Calu3 (cell line): ENCODE data around the gene NEU4. TPM values are rescaled to one million over a fixed set of nuclear protein-coding genes. Genes with fewer than 3 reads are reported as not detected.
"Not testable (repeated sequence)": the region's sequence is repeated elsewhere in the genome, so short reads cannot be mapped to it uniquely, and the experiment has no call there.

ENCODE experiments used
- BruUV-seq: library from RNA; stranded (reverse); fragments of 400-500 nt; replicated peaks from 2 replicates; lab custom pipeline; 2021; lab: Mats Ljungman, UMichigan
- CTCF ChIA-PET: fragments of 300-600 bp; sonication (Branson Sonifier 250); formaldehyde crosslinking; loops from one replicate; lab custom pipeline; 2022; ENCODE audit warnings: antibody characterized with exemption; lab: Charles Lee
- DNase-seq: peaks from one replicate; pipeline ENCODE4 v3.0.0; 2022
- H3K27ac Mint-ChIP-seq: one replicate; pipeline ENCODE4 v1.8.0; 2022; ENCODE audit warnings: mixed read lengths; ENCODE audit not compliant: unreplicated experiment
- H3K27me3 Mint-ChIP-seq: one replicate; pipeline ENCODE4 v1.8.0; 2022; ENCODE audit warnings: mixed read lengths; ENCODE audit not compliant: unreplicated experiment
- H3K36me3 Mint-ChIP-seq: one replicate; pipeline ENCODE4 v1.8.0; 2022; ENCODE audit warnings: mild to moderate bottlenecking, moderate library complexity, mixed read lengths; ENCODE audit not compliant: insufficient read depth, unreplicated experiment
- H3K4me1 Mint-ChIP-seq: one replicate; pipeline ENCODE4 v1.8.0; 2022; ENCODE audit warnings: mild to moderate bottlenecking, low read depth, mixed read lengths; ENCODE audit not compliant: unreplicated experiment
- H3K4me3 Mint-ChIP-seq: one replicate; pipeline ENCODE4 v1.8.0; 2022; ENCODE audit warnings: mild to moderate bottlenecking, low read depth, moderate library complexity, mixed read lengths; ENCODE audit not compliant: unreplicated experiment
- H3K9me3 Mint-ChIP-seq: one replicate; pipeline ENCODE4 v1.8.0; 2022; ENCODE audit warnings: low read depth, mixed read lengths; ENCODE audit not compliant: unreplicated experiment
- intact Hi-C: fragments of 100-400 bp; cut with micrococcal nuclease; formaldehyde crosslinking; loops from one replicate; pipeline ENCODE4 v1.10.0; 2022; ENCODE audit not compliant: unreplicated experiment
- total RNA-seq: library from RNA; stranded (reverse); gene quantifications from 2 replicates; pipeline ENCODE4 v1.2.3, GENCODE V29; 2022
- TF ChIP-seq, protein P1 (sequence below): fragments of 200-600 bp; IDR thresholded peaks from one replicate; pipeline ENCODE4 v1.8.0; 2022; ENCODE audit warnings: antibody characterized with exemption; ENCODE audit not compliant: unreplicated experiment

NEU4 gene
- total RNA-seq, 1 experiment from 2014 or later: 0.14 TPM

DNA sequence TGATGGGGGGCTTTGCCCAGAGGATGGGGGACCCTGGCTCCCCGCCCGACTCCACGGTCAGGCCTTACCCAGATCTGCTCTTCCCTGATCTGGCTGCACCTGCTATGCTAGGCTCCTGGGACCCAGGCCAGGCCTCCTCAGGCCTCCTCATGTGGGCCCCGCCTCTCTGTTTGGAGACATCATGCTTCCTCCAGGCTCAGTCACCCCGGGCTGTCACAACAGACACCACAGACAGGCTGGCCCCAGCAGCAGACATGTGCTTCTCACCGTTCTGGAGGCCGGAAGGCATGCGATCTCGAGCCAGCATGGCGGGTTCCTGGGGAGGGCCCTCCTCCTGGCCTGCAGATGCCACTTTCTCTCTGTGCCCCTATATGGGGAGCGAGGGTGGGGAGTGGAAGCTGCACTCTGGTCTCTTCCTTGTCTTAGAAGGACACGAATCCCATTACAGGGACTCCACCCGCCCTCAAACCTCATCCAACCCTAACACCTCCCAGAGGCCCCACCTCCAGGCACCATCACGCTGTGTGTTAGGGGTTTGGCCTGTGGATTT is 10.8 kb upstream of the NEU4 start:
- no peaks in the 10 kb centered on the region for H3K9me3 Mint-ChIP-seq
- CTCF ChIA-PET: no interaction called here
- H3K36me3 Mint-ChIP-seq: no peaks in the 10 kb centered on the region
- peaks cover 72% of the 10 kb centered on the region for H3K27me3 Mint-ChIP-seq
- no TSS peak for BruUV-seq
- no peaks in the 10 kb centered on the region for H3K4me1 Mint-ChIP-seq
- TF ChIP-seq, protein P1, sequence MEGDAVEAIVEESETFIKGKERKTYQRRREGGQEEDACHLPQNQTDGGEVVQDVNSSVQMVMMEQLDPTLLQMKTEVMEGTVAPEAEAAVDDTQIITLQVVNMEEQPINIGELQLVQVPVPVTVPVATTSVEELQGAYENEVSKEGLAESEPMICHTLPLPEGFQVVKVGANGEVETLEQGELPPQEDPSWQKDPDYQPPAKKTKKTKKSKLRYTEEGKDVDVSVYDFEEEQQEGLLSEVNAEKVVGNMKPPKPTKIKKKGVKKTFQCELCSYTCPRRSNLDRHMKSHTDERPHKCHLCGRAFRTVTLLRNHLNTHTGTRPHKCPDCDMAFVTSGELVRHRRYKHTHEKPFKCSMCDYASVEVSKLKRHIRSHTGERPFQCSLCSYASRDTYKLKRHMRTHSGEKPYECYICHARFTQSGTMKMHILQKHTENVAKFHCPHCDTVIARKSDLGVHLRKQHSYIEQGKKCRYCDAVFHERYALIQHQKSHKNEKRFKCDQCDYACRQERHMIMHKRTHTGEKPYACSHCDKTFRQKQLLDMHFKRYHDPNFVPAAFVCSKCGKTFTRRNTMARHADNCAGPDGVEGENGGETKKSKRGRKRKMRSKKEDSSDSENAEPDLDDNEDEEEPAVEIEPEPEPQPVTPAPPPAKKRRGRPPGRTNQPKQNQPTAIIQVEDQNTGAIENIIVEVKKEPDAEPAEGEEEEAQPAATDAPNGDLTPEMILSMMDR: no peak
- intact Hi-C loops: no loop called here
- no peak overlapping the region for H3K4me3 Mint-ChIP-seq
- no peak for DNase-seq
- no peak overlapping the region for H3K27ac Mint-ChIP-seq

DNA sequence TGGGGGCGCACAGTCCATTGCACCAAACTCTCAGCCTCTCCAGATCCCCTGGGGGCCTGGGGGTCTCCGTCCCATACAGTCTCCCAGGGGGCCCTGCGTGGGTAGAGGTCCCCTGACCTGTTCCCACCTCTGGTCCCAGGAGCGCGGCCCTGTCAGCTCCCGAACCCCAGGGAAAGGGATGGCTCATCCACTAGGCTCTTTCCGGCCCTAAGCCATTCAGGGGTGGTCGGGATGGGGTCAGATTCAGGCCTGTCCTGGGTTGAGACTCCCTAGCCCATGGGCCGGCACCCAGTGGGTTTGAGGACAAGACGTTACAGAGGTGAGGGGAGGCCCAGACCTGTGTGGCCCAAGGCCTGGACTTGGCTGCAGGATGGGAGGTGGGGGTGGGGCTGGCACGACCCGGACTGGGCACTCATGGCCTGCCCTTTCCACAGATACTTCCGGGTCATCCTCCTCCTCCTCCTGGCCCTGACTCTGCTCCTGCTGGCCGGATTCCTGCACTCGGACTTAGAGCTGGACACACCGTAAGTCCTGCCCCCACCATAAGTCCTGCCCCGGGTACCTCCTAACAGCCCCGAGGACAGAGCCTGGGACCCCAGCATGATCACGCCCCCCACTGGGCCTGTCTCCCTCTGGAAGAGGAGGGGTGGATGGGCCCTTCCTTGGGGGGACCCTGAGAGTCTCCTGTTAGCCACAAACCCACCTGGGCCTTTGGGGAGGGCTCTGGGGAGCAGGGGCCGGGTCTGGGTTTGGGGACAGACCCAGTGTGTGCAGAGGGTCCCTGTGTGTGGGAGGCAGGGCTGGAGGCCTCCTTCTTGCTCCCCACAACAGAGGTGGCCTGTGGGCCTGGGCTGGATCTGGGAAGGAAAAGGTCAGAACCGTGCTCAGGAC is 10.1 kb upstream of the NEU4 start:
- Mint-ChIP-seq H3K4me1 (no peaks in the 10 kb centered on the region), H3K9me3 (no peaks in the 10 kb centered on the region)
- CTCF ChIA-PET: no interaction called here

DNA sequence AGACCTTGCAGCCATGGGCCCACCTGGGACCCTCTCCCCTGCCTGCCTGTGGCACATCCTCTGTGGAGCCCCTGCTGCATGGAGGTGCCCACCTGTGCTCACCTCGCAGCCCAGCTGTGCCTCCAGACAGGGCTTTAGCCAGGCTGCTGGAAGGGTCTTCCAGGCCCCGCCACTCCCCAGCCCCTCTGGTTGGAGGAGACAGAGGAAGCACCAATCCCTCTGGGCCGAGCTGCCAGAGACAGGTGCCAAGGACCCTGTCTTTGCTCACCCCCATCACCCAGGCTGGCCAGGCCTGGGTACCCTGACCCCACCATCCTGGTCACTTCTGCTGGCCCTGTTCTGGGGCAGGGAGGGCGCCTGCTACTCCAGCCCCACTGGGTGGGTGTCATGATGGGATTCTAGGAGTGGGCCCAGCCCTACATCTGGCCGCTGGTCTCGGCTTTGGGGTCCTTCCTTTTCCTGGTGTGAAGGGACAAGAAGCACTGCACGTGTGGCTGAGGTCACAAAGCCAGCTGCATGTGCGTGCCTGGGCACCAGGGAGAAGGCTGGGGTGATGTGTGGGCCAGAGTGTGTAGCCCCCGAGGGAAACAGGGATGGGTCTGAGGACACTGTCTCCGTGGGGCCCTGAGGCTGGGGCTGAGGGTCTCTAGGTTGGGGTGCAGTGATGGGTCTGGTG is 9.3 kb upstream of the NEU4 start:
- TF ChIP-seq, protein P1: no peak
- DNase-seq: no peak
- Mint-ChIP-seq H3K4me1 (no peaks in the 10 kb centered on the region), H3K27ac (no peak overlapping the region), H3K36me3 (no peaks in the 10 kb centered on the region), H3K4me3 (no peak overlapping the region), H3K9me3 (no peaks in the 10 kb centered on the region), H3K27me3 (peaks cover 73% of the 10 kb centered on the region)
- BruUV-seq: no TSS peak
- intact Hi-C loops: no loop called here
- CTCF ChIA-PET: no interaction called here

More for the DNA sequence above, 10.1 kb upstream of the NEU4 start:
- no peak overlapping the region for H3K27ac Mint-ChIP-seq
- DNase-seq: no peak
- peaks cover 72% of the 10 kb centered on the region for H3K27me3 Mint-ChIP-seq
- H3K36me3 Mint-ChIP-seq: no peaks in the 10 kb centered on the region
- intact Hi-C loops: no loop called here
- no peak overlapping the region for H3K4me3 Mint-ChIP-seq
- BruUV-seq: no TSS peak
- TF ChIP-seq, protein P1: no peak

DNA sequence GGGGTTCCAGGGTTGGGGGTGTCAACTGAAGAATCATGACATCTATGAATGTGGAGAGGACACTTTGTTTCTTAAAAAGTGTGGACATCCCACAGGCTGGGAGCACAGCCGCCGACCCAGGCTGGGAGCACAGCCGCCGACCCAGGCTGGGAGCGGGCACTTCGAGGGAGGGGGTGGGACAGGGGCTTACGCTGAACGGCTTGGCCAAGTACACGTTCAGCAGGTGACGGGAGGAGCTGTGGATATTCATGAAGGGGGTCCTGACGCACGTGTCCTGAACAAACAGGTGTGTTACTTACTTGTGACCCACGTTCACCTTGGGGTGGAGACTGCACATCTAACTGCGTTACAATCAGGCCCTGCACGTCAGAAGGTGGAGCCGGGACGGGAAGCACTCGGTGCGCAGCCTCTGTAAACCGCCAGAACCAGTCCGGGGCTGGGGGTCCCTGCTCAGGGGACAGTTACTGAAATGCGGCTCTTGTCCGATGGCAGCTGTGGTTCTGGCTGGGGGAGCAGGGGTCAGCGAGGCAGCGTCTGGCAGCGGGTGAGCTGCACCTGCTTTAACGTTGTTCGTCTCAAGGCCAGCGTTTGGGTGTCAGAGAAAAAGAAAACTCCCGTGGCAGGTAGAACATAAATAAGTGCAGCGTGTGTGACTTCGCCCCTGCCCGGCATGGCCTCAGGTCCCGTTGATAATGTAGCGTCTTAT is 8.6 kb upstream of the NEU4 start:
- BruUV-seq, H3K27ac Mint-ChIP-seq, intact Hi-C loops, CTCF ChIA-PET, DNase-seq, H3K9me3 Mint-ChIP-seq, H3K4me3 Mint-ChIP-seq, H3K4me1 Mint-ChIP-seq, H3K36me3 Mint-ChIP-seq: not testable (repeated sequence)
- peaks cover 69% of the 10 kb centered on the region for H3K27me3 Mint-ChIP-seq
